AG09309 (cell line): ENCODE measurements around the gene TSPOAP1.

ENCODE experiments used
- DNase-seq: peaks from one replicate; pipeline ENCODE4 v3.0.0-alpha.2; 2010; ENCODE audit warnings: low read depth
- H3K4me3 ChIP-seq: 2 replicates; pipeline ENCODE4 v1.5.1; 2011; ENCODE audit warnings: mild to moderate bottlenecking, low read depth, low read length, moderate library complexity; ENCODE audit not compliant: control insufficient read depth
- CTCF ChIP-seq: IDR thresholded peaks from 2 replicates; pipeline ENCODE4 v1.5.1; 2011; ENCODE audit warnings: mild to moderate bottlenecking, low read depth, low read length, inconsistent platforms; ENCODE audit not compliant: insufficient read depth, control insufficient read depth; ENCODE audit errors: missing control alignments

Gene TSPOAP1

DNA sequence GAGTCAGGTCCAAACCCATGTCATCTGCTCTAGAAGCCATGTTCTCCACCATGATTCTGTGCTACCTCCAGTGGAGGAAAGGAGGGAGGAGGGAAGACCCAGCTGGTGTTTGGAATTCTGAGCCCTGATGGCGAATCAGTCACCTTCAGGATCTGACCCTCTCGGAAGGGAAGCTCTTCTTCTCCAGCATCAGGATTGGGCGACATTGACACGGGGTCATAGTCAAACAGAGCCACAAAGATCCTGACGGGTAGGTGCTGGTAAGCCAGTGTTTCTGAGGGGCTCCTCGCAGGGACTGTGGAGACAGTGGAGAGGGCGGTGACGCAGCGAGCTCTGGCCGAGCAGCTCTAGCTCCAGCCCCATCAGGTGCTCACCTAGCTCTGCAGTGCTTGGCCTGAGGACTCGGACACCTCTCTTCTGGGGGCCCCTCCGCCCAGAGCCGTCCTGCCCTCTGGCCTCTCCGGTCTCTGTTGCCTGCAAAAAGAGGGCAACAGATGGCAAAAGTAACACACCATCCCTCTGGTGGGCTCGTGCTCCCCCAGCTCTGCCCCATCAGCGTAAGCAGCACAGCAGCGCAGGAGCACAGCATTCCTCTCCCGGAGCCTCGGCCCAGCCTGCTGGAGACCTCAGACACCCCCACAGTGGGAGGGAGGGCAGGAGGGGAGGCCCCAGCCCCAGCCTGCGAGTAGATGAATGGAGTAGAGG is 21.0 kb downstream of the TSPOAP1 start:
- no peak for TF ChIP-seq CTCF
- no peak overlapping the region for H3K4me3 ChIP-seq
- DNase-seq = no peak

- TF ChIP-seq CTCF = no peak
- no peak overlapping the region for H3K4me3 ChIP-seq
- DNase-seq = no peak
Observed at GRCh38 chr17:58306131-58306951, 22.3 kb downstream of the TSPOAP1 start.

GRCh38 chr17:58305626-58306025 is 23.0 kb downstream of the TSPOAP1 start:
- TF ChIP-seq CTCF = no peak
- no peak for DNase-seq

DNA sequence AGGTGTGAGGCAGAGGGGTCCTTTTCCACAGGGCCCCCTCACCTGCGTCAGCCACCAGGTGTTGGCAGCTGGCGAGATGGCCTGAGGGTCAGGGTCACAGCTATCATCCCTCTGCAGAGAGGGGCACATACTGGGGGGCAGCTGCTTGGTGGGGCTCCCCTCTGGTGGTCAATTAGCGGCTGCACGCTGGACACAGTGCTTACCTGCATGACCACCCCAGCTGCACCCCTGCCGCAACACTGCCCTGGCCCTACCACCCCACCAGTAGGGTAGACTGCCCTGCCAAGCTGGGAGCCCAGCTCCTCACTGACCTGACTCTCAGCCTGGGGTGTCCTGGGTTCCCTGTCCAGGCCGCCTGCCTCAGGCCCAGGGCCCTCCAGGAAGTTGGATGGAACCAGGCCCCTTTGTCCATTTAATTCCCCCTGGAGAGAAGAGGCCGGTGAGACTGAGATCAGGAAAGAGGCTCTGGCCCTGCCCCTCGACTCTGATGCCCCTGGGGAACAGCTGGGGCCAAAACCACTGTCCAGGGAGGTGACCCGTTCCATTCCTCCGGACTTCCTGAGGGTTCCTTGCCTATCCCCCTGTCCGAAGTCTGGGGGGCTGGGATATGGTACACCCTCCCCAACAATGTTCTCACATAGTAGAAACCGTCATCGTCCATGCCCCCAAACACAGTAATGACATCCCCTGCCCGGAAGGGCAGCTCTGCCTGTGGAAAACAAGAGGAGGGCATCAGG is 23.7 kb downstream of the TSPOAP1 start:
- H3K4me3 ChIP-seq = no peak overlapping the region
- no peak for DNase-seq
- TF ChIP-seq CTCF = no peak

More at GRCh38 chr17:58305626-58306025, 23.0 kb downstream of the TSPOAP1 start:
- H3K4me3 ChIP-seq = no peak overlapping the region

- DNase-seq = no peak
- no peak overlapping the region for H3K4me3 ChIP-seq
- TF ChIP-seq CTCF = peak; percentile 69
Observed at GRCh38 chr17:58303971-58304749, 24.4 kb downstream of the TSPOAP1 start.
